Inflammatory macrophage treated with lipopolysaccharide for 1 hour (primary cell): ENCODE data around the gene EML1.
A peak's percentile ranks its signal among the peaks of the same experiment; 100 is the strongest.

Source experiments
- DNase-seq, 2 donors: peaks; one replicate each; pipeline ENCODE4 v3.0.0-alpha.2; 2020 to 2022

The EML1 gene

DNA sequence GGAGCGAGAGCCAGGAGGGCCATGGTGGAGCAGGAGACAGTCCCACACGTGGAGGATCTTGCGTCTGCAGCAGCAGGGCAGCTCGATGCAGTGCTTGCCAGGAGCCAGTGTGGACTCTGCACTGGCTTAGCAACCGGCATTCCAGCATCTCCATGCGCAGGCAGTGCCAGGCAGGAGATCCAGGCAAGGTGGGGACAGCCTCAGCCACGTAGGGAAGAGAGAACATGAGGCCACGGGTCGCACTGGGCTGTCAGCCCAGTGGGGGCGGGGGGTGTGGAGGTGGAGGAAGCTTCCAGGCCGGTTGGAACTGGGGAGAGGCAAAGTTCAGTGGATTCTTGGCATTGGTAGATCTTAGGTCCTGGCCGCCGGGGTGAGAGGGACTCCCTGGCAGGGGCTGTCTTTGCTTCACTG lies 151.0 kb downstream of the EML1 start:
- no peak for DNase-seq

DNA sequence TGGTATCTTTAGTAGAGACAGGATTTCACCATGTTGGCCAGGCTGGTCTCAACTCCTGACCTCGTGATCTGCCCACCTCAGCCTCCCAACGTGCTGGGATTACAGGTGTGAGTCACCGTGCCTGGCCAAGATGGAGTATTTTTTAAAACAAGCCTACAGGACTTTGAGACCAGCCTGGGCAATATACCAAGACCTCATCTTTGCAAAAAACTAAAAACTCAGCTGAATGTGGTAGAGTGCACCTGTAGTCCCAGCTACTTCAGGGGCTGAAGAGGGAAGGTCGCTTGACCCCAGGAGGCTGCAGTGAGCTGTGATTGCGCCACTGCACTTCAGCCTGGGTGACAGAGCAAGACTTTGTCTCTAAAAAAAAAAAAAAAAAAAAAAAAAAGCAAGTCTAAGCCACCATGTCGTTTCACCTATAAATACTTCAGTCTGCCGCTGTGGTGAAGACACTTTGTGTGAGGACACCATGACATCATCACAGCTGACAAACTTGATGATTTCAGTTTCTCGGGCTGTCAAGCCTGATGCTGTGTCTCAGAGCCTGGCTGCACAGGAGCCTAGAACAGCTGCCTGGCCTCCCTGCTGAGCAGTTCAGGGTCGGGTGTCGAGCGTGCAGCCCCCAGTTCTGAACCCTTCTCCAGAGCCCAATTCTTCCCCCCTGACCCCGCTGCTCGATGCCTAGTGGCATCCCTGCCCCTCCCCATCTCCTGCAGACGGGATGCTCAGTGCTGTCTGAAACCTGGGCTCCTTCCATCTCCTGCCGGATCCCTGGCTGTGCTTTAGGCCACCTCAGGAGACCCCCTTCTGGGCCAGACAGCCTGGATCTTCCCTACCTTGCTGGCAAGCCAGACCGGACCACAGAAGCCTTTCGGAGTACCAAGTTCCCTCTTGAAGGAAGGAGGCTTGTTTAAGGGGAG lies 152.8 kb downstream of the EML1 start:
- DNase-seq = peak; percentile 9 to 37

DNA sequence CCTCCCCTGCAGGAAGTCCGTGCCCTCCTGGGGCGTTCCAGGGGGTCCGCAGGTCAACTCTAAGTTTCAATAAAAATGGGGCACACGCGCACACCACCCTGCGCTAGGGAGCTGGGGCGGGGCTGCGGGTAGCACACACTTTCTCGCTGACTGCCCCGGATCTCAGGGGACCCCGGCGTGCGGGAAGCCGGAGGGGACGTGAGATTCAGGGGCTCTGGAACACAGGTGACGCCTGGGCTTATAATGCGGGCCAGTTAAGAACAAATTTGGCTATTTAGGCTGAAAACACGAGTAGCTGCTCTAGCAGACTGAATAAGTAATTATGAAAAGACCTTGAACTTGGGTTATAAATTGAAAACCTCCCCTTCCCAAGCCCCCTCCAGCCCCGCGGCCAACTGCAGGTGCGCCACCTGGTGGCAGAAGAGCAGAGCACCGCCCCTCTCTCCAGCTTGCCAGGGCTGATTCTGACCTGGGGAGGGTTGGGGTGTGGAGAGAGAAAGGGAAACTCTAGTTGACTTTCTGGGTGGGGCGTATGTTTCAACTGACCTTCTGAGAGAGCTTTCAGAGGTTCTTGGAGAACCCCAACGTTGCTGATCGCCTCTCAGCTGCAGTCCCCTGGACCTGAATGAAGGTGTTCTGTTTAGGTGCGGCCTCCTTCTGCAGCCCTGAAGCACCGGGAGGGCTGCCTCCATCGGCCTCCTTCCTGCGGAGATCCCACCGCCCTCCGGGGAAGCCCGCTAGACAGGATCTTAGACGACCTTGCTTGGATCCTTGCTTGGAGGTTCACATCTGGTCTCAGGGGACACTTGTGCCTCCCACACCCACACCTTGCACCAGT lies 153.7 kb downstream of the EML1 start:
- DNase-seq = peak in 1 of 2 donors; percentile 47

DNA sequence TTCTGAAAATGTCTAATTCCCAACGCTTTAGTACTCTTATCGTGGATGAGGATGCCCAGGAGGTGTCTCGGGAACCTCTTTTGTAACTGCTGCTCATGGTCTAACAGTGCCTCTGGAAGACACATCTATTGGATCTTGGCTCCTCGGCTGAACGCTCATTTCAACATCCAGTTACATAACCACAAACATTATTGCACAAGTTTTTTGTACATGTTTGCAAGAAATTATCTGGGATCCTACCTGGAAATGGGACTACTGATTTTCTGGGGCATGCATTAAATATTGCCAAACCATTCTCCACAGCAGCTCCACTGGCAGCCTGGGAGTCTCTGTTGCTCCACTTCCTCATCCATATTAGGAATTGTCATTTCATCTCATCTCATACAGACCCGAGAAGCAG lies 154.5 kb downstream of the EML1 start:
- DNase-seq = peak; percentile 16

DNA sequence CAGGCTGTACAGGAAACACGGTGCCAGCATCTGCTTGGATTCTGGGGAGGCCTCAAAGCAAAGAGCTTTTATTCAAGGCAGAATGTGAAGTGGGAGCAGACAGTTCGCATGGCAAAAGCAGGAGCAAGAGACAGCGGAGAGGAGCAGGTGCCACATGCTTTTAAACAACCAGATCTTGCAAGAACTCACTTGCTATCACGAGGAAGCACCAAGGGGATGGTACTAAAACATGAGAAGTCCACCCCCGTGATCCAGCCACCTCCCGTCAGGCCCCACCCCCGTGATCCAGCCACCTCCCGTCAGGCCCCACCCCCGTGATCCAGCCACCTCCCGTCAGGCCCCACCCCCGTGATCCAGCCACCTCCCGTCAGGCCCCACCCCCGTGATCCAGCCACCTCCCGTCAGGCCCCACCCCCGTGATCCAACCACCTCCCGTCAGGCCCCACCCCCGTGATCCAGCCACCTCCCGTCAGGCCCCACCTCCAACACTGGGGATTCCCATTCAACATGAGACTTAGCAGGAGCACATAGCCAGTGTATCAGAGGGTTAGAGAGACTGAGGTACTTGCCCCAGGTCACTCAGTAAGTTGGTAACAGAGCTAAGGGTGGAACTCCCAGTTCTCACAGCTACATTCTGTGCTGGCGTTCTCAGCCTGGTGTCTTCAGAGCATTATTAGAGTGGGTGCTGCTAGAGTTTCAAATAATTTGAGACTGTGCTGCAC lies 156.0 kb downstream of the EML1 start:
- DNase-seq = peak in 1 of 2 donors; percentile 67

DNA sequence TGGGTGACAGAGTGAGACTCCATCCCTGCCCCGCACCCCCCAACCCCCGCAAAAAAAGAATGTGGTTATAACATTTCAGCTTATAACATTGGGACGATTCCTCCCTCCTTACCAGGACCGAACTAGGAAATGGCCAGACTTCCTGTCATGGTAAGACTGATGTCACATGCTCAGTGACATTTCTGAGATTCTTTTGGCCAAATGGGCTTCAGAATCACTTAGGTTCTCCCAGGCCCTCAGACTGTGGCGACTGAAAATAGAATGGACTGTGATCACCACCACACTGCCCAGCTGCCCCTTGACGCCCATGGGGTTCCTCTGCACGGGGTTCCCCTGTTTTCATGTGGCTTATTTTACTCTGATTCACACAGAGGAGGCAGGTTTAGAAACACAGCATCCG lies 157.0 kb downstream of the EML1 start:
- DNase-seq = no peak

DNA sequence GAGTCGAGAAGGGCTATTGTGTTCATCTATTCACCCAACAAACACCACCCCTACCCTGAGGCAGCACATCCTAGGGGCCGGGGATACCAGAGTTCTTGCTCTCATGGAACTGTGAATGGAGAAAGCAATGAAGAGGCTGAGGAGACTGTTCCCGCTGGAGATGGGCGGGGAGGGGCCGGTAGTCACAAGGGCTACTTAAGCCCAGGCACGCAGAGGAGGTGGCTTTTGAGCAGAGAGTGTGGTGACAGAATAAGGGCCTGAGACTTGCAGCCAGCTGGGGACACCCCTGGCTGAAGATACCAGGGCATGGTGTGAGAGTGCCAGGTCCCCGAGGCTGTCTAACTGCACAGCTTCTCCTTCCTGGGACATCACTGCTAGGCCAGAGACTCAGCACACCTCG lies 157.9 kb downstream of the EML1 start:
- DNase-seq = no peak

DNA sequence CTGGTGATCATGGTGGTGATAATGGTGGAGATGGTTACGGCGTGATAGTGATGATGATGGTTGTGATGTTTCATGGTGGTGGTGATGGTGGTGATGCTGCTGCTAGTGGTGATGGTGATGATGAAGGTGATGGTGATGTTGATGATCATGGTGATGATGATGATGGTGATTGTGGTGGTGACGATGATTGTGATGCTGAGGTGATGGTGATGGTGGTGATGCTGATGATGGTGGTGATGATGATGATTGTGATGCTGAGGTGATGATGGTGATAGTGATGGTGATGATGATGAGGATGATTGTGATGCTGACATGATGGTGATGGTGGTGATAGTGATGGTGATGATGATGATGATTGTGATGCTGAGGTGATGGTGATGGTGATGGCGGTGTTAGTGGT lies 158.8 kb downstream of the EML1 start:
- no peak for DNase-seq

DNA sequence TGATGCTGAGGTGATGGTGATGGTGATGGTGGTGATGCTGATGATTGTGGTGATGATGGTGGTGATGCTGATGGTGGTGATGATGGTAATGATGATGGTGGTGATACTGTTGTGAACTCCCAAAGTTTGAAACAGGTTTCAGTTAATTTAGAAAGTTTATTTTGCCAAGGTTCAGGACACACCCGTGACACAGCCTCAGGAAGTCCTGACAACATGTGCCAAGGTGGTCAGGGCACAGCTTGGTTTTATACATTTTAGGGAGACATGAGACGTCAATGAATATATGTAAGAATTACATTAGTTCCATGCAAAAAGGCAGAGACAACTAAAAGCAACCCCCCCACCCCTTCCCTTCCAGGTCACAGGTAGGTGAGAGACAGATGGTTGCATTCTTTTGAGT lies 159.2 kb downstream of the EML1 start:
- DNase-seq = no peak

DNA sequence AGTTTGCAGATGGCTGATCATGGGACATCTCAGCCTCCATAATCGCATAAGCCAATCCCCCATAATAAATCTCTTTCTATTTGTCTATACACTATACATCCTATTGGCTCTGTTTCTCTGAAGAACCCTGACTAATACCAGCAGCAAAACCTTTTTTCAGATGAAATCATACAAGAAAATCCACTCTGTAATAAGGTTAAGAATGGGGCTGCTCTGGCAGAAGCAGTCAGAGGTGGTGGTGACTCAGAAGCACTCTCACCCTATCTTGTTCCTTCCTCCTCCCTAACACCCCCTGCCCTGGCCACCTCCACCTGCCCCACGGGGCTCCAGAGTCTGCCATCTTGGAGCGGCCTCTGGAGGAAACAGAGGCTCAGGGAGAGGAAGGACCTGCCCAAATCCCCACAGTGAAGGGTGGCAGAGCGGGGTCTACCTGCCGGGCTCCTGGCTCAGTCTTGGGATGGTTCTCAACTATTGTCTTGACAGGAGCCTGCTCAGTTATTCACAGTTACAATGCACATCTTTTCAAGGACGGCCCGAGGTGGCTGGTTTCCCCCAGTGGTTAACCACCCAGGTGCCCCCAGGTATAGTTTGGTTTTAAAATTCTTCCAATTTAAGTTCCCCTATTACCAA lies 162.7 kb downstream of the EML1 start:
- no peak for DNase-seq

DNA sequence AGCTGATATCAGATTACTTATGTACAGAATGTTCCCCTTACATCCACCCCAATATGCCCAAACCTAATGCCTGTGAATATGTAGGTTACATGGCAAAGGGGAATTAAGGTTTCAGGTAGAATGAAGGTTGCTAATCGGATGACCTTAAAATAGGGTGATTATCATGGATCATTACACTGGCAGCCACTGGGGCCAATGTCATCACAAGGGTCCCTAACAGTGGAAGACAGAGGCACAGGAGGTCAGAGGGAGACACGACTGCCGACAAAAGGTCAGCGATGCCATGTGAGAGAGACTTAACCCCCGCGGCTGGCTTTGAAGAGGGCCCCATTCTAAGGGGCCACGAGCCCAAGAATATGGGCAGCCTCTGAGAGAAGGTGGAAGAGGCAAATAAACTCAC lies 165.2 kb downstream of the EML1 start:
- no peak for DNase-seq

DNA sequence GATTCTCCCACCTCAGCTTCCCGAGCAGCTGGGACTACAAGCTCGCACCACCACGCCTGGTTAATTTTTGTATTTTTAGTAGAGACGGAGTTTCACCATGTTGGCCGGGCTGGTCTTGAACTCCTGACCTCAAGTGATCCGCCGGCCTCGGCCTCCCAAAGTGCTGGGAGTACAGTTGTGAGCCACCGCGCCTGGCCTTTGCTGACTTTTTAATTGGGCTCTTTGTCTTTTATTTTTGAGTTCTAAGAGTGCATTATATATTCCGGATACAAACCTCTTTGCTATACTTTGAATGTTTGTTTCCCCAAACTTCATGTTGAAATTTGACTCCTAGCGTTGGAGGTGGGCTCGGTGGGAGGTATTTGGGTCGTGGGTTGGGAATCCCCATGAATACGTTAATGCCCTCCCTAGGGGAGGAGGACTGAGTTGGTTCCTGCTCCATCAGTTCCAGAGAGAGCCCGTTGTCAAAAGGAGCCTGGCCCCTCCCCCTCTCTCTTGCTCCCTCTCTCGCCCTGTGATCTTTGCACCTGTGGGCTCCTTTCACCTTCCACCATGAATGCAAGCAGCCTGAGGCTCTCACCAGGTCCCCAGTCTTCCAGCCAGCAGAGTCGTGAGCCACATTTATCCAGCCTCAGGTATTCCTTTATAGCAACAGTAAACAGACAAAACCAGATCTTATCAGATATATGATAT lies 168.8 kb downstream of the EML1 start:
- no peak for DNase-seq

DNA sequence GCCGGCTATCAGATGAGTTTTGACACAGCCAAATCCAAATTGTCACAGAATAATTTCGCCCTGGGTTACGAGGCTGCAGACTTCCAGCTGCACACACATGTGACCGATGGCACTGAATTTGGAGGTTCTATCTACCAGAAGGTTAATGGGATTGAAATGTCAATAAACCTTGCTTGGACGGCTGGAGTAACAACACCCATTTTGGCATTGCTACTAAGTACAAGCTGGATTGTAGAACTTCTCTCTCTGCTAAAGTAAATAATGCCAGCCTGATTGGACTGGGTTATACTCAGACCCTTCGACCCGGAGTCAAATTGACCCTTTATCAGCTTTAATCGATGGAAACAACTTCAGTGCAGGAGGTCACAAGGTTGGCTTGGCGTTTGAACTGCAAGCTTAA lies 171.8 kb downstream of the EML1 start:
- DNase-seq = no peak

DNA sequence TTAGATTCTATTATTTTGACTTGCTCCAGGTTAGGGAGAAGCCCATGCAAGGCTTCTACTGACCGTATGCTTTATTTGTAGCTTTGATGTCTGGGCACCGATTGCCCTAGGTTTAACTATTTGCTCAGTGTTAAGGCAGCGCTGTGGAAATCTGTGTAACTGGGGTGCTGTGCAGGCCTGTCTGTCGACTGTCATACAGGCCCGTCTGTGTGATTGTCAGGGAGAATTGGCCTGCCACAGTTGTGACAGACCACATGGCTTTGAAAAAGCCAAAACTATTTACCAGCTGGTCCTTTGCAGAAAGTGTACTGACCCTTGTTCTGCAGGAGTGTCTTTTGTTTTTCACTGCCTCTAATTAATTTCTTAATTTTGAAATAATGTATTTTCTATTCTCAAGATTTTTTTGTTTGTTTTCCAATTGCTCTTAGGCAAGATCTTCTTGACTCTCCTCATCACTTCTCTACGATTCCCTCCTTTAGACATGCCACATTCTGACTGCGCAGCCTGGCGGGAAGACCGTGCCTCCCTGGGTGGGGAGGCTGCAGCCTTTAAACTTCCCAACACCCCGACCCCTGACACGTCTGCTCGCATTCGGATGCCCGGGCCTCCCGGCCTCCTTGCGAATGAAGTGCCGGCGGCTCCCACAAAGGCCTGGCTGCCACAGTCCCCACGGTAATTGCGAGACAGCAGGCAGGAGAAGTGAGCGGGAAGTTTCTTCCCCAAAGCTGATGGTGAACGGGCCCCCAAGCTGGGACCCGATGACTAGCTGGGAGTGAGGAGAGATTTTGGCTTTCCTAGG lies 173.0 kb downstream of the EML1 start:
- DNase-seq = no peak

DNA sequence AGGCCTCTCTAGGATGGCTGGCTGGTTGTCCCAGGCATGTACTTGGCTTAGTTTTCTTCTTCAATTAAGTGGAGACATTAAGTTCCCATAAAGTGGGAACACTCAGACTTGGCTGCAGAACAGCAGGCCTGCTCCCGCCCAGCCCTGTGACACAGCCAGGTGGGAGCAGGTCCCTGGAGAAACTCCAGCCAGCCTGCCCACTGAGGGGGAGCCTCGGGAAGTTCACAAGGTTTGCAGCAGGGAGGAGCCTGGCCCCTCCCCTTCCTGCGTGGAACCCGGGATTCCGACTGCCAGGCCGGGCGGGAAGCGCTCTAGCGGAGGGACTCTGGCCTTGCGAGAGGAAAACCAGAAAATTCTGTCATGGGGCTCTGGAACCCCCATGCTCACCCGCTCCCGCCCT lies 173.7 kb downstream of the EML1 start:
- DNase-seq = no peak

DNA sequence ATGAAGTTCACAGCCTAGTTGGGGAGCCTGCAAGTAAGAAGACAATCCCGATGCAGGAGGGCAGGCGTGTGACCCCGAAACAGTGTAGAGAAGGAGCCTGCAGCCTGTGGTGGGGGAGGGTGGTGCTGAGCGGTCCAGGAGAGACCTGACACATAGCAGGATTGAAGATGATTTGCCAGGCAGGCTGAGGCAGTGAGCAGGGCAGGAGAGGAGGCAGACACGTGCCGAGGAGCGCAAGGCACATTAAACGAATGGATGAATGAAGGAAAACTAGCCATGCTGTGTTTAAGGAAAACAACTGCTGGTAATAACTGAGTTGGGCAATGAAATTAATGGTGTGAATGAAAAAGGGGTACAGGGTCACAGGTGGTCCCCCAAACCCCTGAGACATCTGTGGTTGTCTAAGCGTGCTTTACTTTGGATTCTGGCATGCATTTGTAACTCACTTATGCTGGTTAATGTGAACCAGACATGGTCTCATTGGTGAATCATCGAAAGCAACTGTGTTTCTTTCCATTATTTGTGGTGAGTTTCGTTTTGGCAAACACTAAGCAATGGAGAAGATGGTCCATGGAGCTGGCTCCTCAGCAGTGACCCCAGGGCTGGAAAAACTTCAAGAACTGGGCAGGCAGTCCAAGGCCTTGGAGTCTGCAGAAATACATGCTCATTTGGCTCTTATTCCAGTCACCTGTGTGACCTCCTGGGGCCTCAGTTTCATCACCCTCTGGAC lies 175.1 kb downstream of the EML1 start:
- DNase-seq = no peak

DNA sequence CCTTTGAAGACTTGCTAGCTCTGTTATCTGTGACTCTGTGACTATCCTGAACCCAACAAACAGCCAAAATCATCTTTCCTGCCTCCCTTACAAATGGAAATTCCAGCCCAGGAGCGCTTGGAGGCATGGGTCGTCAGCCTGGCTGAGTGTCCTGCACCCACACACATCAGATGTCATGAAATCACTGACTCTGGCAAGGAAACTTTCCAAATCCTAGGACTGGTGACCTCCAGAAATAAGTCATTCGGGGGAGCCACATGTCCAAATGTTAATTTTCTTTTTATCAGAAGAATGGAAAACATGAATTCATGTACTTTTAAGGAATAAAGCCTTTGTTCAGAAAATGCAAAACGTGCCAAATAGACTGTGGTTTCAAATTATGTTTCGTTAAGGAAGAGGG lies 175.7 kb downstream of the EML1 start:
- DNase-seq = peak in 1 of 2 donors; percentile 73

DNA sequence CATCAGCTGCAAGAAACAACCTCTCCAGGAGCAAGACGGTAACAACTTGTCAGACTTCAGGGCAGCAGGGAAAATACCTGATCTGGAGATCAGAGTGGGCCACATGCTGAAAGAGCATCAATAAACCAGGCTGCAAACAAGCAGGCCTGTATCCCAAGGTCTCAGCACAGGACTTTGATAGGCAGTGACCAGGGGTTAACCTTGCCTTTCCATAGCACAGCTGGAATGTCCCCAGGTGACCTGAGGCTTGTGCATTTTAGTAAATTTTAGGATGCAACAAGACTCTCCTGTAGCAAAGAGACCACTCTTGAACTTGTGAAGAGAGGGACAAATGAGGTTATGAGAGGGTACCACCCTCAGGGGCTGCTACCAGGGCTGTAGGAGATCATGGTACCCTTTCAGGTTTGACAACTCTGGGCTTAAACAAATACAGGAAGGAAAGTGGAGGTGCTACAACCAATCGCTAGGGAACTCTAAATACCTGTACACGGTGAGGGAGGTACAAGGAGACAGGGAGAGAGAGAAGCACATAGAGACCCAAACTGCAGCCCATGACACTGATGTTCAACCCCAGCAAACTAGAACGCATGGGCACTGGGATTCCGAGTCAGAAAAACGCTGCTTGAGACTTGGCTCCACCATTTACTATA lies 176.6 kb downstream of the EML1 start:
- DNase-seq = no peak

DNA sequence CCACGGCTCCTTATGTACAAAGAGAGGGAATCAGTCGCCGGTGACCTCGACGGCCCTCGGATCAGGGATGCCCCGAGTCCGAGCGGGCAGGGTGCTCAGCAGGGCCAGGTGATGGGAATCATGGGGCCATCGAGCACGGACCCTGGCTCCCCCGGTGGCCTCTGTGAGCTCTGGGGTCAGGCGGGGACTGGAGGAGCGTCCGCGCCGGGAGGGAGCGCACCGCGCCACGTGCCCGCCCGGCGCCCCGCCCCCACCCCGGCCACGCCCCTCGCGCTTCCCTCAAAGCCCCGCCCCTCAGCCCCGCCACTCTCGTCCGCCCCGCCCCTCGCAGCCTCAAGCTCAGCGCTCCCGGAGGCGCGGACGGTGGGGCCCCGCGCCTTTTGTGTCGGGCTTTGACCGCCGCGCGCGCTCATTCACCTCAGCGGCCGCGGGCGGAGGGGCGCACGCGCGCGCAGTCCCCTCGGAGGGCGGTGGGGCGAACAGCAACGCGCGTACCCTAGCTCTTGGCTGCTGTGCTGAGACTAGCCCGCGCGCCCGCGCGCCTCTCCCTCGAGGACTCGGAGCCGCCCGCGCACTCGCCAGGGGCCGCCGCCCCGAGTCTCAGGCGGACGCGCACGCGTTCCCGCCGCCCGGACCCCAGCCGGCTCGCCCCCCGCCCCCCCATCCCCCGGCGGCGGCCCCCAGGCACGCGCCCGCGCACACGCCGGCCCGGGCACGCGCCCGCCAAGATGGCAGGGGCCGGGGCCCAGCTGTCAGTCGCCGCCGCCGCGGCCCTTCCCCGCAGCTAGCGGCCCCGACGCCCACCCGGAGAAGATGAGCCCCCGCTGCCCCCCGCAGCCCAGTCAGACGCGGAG lies 178.1 kb downstream of the EML1 start:
- DNase-seq = peak; percentile 64 to 76
